Stomach (tissue), 4 donors: ENCODE results near the gene BCL6B.

Source experiments
- EP300 ChIP-seq: sonication (generic); formaldehyde crosslinking; IDR thresholded peaks from one replicate; pipeline ENCODE4 v1.6.1; 2017; ENCODE audit warnings: antibody characterized with exemption
- TF ChIP-seq, protein P1 (sequence below), 7 experiments: fragments of 450-650 bp in 4 of 7; fragments of 200-600 bp in 3 of 7; sonication (generic) in 3 of 7; IDR thresholded peaks; one replicate each; pipeline ENCODE4 v1.5.1; 2016 to 2019; ENCODE audit warnings: antibody characterized with exemption in 7 of 7, control low read depth in 2 of 7, mild to moderate bottlenecking in 1 of 7

DNA sequence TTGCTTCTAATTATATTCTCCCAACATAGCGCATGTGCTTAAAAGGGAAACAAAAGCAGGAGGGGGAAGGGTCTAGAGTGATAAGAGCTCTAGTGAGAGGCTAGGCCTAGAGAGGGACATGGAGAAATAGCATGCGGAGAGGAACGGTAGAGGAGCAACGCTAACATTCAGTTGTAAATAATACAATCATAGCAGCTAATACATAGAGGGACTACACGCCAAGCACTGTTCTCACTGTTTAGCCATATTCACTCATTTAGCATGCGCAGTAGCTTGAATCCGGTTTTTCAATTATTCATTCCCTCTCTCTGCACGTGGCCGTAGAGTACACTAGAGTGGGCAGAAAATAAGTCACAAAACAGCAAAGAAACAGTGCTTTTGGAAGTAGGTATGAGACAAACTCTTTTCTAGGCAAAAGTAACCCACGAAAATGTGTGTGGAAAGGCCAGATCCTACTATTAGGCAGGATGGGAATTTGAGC, 28.7 kb upstream of the BCL6B start:
- TF ChIP-seq, protein P1, sequence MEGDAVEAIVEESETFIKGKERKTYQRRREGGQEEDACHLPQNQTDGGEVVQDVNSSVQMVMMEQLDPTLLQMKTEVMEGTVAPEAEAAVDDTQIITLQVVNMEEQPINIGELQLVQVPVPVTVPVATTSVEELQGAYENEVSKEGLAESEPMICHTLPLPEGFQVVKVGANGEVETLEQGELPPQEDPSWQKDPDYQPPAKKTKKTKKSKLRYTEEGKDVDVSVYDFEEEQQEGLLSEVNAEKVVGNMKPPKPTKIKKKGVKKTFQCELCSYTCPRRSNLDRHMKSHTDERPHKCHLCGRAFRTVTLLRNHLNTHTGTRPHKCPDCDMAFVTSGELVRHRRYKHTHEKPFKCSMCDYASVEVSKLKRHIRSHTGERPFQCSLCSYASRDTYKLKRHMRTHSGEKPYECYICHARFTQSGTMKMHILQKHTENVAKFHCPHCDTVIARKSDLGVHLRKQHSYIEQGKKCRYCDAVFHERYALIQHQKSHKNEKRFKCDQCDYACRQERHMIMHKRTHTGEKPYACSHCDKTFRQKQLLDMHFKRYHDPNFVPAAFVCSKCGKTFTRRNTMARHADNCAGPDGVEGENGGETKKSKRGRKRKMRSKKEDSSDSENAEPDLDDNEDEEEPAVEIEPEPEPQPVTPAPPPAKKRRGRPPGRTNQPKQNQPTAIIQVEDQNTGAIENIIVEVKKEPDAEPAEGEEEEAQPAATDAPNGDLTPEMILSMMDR (IDR thresholded peaks at IDR 0.05), result no peak
- TF ChIP-seq EP300, result no peak
